HG03520 (cell line): ENCODE results near the gene PSPC1.

ENCODE experiments used
- ATAC-seq: cut with Tn5 transposase; IDR thresholded peaks from one replicate; pipeline ENCODE4 v1.9.1; 2021; ENCODE audit warnings: mild to moderate bottlenecking, moderate library complexity; ENCODE audit not compliant: unreplicated experiment

Gene PSPC1

DNA sequence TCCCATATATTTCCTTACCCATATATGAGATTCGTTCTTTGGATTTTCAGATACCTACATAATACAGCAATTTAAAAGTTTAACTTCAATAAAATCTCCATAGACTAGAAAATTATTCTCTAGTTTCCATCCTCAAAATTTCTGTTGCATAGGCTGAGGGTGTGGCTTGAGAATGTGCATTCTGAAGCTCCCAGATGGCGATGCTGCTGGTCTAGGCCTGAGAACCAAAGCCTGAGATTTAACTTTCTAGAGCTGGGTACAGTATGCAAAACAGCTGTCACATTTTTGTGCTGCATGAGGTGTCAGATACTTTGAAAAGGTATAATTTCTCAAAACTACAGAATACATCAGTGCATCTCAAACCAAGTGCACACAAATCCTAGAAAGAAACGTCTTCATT, 106.6 kb downstream of the PSPC1 start:
- ATAC-seq = no peak

DNA sequence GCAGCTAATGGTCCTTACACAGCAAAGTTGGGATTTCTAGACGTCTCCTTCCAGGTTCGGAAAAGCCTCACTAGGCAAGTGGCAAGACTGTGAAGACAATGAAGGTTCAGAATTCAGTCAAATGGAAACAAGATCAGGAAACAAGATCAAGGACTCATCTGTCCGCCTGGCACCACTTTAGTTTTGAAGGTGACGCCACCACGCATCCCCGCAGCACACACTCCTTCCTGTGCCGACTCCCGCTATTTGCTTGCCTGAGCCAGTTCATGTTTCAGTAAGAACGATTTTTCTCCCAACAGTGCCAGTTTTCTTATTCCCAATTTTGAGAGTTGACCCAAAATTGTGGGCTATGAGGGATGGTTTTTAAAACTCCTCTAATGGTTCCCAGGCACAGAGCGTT, 107.8 kb downstream of the PSPC1 start:
- ATAC-seq = no peak

DNA sequence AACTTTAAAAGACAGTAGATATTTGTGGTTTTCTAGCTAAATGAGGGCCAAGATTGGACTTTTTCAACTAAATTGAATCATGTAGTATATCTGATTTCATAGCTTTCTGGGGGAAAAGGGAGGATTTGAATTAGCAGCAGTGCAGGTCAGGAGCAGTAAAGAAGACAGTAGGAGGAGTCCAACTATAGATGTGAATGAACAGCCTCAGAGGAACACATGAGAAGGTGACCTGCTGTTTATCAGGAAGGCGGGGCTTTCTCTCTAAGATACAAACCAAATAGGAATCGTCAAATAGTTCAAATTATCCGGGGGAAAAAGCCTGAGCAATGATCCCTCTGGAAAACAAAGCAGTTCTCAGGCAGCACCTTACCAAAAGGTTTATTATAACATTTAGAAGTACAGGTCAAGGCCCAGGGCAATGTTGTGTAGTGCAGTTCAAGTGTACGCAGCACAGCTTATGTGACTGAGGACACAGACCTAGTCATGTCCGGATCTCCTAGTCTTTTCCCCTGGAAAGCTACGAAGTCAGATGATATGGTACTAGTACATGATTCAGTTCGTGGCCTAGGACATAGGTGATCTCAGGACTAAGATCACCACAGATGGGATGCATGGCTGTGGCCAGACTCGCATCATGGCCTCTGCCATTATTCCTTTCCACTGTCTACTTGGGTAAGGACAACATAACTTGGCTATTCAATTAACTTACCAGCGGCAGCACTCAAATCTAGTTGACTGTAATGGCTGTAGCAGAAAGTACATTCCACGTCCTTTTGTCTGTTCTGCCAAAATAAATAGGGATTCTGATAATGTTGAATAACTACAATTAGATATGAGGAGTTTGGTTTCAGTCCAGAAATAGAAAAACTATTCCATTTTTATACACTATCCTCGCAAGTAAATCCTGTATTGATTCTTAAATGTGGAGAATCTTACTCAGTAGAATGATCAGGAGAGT, 109.0 kb downstream of the PSPC1 start:
- no peak for ATAC-seq

DNA sequence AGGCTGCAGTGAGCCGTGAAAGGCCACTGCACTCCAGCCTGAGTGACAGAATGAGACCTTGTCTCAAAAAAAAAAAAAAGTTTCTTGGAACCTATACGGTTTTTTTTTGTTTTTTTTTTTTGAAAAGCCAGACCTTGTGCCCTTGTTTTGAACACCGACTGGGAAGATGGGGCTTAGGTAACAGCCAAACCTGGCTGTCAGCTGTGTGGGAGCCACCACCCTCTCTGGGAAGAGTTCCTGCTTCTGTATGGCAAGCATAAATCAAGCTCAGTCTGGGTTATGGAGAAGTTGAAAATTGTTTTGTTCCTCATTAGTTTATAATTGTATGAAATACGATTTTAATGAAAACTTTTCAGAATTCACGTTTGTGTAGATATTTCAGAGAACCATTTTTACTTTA, 109.8 kb downstream of the PSPC1 start:
- no peak for ATAC-seq

DNA sequence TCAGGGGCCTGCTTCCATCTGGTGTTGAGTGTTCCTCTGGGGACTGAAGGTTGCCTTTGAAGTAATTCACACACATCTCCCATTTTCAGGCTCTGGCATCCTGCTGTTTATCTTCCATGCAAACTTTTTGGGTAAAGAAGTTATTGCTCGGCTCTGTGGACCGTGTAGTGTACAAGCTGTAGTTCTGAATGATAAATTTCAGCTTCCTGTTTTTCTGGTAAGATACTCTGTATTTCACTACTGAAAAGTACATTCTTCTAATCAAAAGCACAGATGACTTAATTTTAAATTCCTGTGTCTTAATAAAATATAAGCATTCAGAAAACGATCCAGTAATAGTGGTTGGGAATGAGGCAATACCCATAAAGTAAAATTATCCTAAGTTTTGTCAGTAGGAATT, 112.6 kb downstream of the PSPC1 start:
- ATAC-seq = no peak

DNA sequence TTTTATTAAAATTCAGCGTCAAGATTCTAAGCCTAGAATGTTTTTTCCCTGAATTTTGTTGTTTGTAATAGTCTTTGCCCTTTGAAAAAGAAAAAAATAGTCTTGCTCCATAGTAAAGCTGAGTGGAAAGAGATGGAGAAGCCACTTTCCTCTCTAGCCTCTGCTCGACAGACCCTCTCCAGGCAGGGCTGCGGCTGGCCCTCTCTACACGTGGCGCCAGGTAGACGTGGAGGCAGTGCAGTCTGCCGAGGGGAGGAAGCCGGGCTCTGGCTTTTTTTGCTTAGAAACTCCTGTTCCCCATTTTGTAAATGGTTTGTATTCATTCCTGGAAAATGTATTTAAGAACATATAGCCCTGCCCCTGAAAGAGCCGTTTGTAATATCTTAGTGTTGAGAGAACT, 114.0 kb downstream of the PSPC1 start:
- ATAC-seq = no peak

DNA sequence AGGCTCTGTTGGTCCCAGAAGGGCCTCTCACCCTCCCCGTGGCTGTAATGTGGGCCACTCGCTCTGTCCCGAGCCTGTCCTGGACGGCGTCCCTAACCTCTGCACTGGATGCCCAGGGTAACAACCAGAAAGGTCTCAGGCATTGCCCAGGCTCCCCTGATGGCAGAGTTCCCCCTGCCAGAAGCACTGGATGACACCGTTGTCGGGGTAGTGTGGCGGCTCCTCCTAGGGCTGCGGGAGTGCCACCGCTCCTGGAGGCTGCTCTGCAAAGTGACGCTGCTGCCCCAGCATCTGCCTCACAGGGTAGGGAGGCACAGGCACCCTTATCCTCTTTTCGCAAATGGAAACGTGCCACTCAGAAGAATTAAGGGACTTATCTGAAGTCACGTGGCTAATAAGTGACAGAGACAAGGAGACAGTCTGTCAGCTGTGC, 117.3 kb downstream of the PSPC1 start:
- ATAC-seq = no peak

DNA sequence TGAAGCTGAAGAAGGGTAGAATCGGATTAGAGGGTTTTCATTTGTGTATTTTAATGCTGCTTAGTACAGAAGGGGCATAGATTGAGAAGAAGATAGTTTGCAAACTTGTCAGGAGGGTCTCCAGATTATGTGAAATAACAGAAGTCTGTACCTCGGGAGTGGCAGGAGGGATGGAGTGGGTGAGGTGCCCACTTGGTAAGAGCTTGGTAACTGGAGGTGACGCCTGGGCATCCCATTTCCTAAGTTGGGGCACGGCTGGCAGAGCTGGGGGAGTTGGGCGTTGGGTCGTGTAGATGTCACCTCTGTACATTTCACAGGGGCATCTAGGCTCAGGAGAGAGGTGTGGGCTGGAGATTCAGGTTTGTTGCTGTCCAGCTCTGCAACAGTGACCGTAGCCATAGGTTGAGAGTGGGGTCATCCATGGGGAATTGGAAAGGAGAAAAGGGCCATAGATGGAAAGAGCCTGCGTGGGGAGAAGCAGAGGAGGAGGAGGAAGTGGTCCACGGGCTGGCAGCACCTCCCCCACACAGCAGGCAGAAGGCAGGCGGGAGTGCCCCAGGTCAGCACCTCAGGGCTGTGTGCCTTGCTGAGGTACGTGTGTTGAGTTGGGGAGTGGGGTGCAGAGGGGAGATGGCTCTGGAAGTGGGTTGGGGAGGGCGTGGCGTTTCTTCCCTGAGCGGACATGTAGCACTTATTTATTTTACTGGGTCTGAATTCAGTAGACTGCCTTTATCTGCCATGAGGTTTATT, 118.1 kb downstream of the PSPC1 start:
- ATAC-seq = no peak

DNA sequence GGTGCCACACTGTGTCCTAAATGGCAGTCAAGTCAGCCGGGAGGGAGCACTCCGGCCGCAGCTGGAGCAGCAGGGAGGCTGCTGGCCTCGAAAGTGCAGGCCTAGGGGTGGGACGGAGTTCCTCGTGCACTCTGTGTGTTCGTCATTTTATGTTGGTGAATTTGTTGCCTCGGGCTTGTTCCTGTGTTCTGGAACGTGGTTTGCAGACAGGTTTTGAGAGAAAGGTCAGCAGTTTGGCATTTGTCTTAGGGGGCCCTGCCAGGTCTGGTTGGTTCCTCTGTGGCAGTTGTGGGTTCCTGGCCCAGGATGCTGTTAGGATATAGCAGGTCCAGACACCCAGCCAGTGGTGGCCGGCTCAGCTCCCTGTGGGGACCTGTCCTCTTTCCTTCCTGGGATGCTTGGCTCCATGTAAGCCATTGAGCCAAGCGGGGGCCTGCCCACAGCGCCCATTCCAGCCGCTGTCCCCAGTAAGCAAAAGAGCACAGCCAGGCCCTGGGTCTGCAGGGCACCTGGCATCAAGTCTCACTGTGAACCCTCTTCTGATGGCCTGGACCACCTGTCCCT, 119.2 kb downstream of the PSPC1 start:
- ATAC-seq = no peak

DNA sequence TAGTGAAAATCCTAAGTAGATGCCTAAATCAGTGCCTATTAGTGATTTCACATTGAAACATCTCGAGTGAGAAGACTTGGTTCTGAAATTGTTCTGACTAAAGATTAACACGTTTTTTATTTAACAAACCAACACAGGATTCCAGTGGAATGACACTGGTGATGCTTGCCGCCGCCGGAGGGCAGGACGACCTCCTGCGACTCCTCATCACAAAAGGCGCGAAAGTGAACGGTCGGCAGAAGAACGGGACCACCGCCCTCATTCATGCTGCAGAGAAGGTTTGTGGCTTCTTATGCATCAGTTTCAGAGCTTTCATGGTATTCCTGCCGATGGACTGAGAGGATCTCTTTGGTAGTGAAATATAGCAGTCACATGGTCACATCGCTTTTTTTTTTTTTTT, 121.2 kb downstream of the PSPC1 start:
- no peak for ATAC-seq

DNA sequence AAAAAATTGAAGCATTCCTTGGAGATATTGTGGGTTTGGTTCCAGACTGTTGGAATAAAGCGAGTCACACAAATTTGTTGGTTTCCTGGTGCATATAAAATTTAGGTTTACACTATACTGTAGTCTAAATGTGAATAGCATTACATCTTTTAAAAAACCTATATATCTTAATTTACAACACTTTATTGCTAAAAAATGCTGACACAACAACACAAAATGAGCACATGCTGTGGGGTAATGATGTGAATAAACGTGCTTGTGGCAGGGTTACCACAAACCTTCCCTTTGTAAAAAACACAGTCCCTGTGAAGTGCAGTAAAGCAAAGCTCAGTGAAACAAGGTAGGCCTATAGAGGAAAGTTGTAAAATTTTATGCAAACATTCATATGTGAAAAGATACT, 121.6 kb downstream of the PSPC1 start:
- ATAC-seq = no peak

DNA sequence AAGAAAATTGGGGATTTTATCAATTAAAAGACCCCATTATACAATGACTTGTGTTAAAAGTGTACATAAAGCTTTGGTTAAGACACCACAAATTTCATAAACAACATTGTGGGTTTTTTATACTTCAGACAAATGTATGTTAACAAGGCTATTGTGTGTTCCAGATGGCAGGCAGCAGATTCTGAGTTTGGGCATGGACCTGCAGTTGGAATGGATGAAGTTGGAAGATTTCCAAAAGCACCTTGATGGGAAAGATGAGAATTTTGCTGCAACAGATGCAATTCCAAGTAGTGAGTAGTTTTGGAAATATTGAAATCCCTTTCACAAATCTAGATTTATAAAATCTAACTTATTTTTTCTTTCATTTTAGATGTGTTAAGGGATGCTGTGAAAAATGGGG, 123.9 kb downstream of the PSPC1 start:
- no peak for ATAC-seq

DNA sequence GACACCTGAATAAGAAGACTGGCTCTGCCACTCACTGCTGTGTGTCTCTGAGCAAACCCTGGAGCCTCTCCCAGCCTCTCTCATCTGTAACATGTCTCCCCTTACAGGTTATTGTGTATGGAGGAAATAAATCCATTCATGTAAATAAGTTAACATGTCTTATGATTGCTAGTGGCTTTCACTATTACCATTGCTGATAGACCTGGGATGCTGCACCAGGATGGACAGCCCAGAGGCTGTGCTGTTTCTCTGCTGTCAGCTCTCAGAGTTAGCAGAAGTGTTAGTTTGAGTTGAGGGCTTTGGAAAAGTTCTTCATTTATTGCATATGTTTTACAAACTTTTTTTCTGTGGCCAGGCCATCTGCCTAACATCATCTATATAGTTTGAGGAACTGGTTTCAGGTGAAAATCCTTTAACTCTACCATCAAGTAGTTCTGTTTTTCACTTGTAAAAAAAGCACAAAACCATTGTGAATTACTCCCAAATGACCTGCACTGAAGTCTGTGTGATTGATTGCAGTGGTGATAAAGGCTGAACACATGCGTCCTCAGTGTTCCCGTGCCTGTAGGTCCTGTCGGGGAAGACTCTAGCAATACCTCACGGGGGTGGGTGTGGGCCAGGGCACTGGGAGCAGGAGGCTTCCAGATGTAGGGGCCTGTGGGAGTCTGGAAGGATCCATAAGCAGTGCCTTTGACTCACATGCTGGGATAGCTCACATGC, 124.7 kb downstream of the PSPC1 start:
- no peak for ATAC-seq
